Measurements from ENCODE around the gene DCAF11.

Gene DCAF11

DNA sequence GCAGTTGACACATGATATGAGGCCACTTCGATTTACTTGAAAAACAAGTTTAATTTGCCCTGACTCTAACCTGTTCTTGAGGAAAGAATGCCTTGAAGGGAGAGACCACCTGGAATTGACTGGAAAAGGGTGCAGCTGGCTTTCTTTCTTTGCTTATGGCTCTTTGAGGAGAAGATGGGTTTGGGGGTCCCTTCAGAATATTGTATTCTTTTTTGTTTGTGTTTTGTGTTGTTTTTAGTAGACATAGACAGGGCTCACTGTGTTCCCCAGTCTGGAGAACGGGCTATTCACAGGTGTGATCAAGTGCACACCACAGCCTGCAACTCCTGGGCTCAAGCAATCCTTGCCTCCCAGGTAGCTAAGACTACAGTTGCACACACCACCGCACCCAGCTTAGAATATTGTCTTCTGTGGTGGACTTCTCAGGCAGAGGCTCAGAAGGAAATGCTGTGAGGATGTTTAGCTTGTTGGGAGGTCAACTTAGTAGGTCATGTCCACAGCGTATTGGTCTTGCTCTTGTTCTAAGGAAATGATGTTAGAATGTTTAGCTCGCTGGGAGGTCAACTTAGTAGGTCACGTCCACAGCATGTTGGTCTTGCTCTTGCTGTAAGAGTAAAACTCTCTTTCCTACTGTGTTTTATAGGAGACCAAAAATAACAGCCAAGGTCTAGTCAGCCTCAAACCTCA lies 1.7 kb downstream of the DCAF11 start:
- FAIRE-seq = no peak

DNA sequence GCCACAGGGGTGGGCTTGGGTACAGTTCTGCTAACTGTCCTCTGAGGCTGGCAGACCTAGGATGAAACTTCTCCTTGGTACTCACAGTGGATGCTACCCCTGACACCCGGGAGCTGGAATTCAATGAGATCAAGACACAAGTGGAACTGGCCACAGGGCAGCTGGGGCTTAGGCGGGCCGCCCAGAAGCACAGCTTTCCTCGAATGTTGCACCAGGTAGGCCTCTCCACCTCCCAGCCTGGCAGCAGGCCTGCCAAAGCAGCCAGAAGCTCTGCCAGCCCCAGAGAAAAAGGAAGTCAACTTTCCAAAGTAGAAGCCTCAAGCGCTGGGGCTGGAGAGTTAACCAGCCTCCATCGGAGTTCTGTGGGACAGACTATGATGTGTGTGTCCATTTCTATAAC lies 2.6 kb downstream of the DCAF11 start:
- FAIRE-seq (no peak), DNase-seq (ENCODE audit: insufficient read length, low spot score) (no peak)
- TF ChIP-seq TAF1 (IDR thresholded peaks at IDR 0.05; ENCODE audit: low read depth, low read length) (no peak), POLR2A (IDR thresholded peaks at IDR 0.05; ENCODE audit: low read depth, low read length) (no peak), PAX5 (IDR thresholded peaks at IDR 0.05; ENCODE audit: insufficient read depth, low read length, severe bottlenecking) (no peak), POU2F2 (IDR thresholded peaks at IDR 0.05; ENCODE audit: low read depth, low read length) (no peak), SPI1 (IDR thresholded peaks at IDR 0.05; ENCODE audit: low read depth, low read length) (no peak), POLR2AphosphoS5 (IDR thresholded peaks at IDR 0.05; ENCODE audit: low read depth, low read length) (no peak)

More for the DNA sequence above, 1.7 kb downstream of the DCAF11 start:
- no peak for DNase-seq (ENCODE audit: insufficient read length, low spot score)
- TF ChIP-seq POU2F2 (IDR thresholded peaks at IDR 0.05; ENCODE audit: low read depth, low read length) = no peak
- no peak for TF ChIP-seq SPI1 (IDR thresholded peaks at IDR 0.05; ENCODE audit: low read depth, low read length)
- TF ChIP-seq TAF1 (IDR thresholded peaks at IDR 0.05; ENCODE audit: low read depth, low read length) = no peak
- TF ChIP-seq POLR2AphosphoS5 (IDR thresholded peaks at IDR 0.05; ENCODE audit: low read depth, low read length) = no peak
- TF ChIP-seq POLR2A (IDR thresholded peaks at IDR 0.05; ENCODE audit: low read depth, low read length) = no peak
- no peak for TF ChIP-seq PAX5 (IDR thresholded peaks at IDR 0.05; ENCODE audit: insufficient read depth, low read length, severe bottlenecking)

GRCh38 chr14:24119691-24120090 lies 5.1 kb downstream of the DCAF11 start:
- no peak for FAIRE-seq
- TF ChIP-seq SPI1 (IDR thresholded peaks at IDR 0.05; ENCODE audit: low read depth, low read length) = no peak

GRCh38 chr14:24121210-24121609 lies 6.6 kb downstream of the DCAF11 start:
- DNase-seq (ENCODE audit: insufficient read length, low spot score) = no peak
- TF ChIP-seq SPI1 (IDR thresholded peaks at IDR 0.05; ENCODE audit: low read depth, low read length) = no peak
- TF ChIP-seq PAX5 (IDR thresholded peaks at IDR 0.05; ENCODE audit: insufficient read depth, low read length, severe bottlenecking) = no peak
- TF ChIP-seq POLR2A (IDR thresholded peaks at IDR 0.05; ENCODE audit: low read depth, low read length) = no peak
- TF ChIP-seq TAF1 (IDR thresholded peaks at IDR 0.05; ENCODE audit: low read depth, low read length) = no peak
- no peak for FAIRE-seq

More at GRCh38 chr14:24119691-24120090, 5.1 kb downstream of the DCAF11 start:
- DNase-seq (ENCODE audit: insufficient read length, low spot score) = no peak

- FAIRE-seq = no peak
- no peak for DNase-seq (ENCODE audit: insufficient read length, low spot score)
- no peak for TF ChIP-seq SPI1 (IDR thresholded peaks at IDR 0.05; ENCODE audit: low read depth, low read length)
- no peak for TF ChIP-seq POU2F2 (IDR thresholded peaks at IDR 0.05; ENCODE audit: low read depth, low read length)
- no peak for TF ChIP-seq PAX5 (IDR thresholded peaks at IDR 0.05; ENCODE audit: insufficient read depth, low read length, severe bottlenecking)
- no peak for TF ChIP-seq POLR2AphosphoS5 (IDR thresholded peaks at IDR 0.05; ENCODE audit: low read depth, low read length)
- TF ChIP-seq TAF1 (IDR thresholded peaks at IDR 0.05; ENCODE audit: low read depth, low read length) = no peak
- no peak for TF ChIP-seq POLR2A (IDR thresholded peaks at IDR 0.05; ENCODE audit: low read depth, low read length)
These were observed 7.8 kb downstream of the DCAF11 start for GRCh38 chr14:24122416-24122815.

DNA sequence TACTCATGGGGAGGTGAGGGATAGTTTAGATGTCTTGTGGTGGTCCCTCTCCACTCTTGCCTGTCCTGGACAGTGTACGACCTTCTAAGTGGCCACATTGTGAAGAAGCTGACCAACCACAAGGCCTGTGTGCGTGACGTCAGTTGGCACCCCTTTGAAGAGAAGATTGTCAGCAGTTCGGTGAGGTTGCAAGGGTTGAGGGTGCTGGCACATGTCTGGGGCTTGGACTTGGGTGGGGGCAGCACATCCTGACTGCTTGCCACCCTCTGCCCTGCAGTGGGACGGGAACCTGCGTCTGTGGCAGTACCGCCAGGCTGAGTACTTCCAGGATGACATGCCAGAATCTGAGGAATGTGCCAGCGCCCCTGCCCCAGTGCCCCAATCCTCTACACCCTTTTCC lies 8.3 kb downstream of the DCAF11 start:
- DNase-seq (ENCODE audit: insufficient read length, low spot score) (no peak), FAIRE-seq (no peak)
- TF ChIP-seq TAF1 (IDR thresholded peaks at IDR 0.05; ENCODE audit: low read depth, low read length) = no peak
- no peak; the same call in 1 of the 2 replicates for TF ChIP-seq POLR2A (IDR thresholded peaks at IDR 0.05; ENCODE audit: low read depth, low read length)
- TF ChIP-seq POLR2AphosphoS5 (IDR thresholded peaks at IDR 0.05; ENCODE audit: low read depth, low read length) = no peak
- no peak for TF ChIP-seq PAX5 (IDR thresholded peaks at IDR 0.05; ENCODE audit: insufficient read depth, low read length, severe bottlenecking)
- TF ChIP-seq POU2F2 (IDR thresholded peaks at IDR 0.05; ENCODE audit: low read depth, low read length) = no peak

- TF ChIP-seq POU2F2 (IDR thresholded peaks at IDR 0.05; ENCODE audit: low read depth, low read length) (no peak), POLR2AphosphoS5 (IDR thresholded peaks at IDR 0.05; ENCODE audit: low read depth, low read length) (no peak; the same call in 1 of the 2 replicates), PAX5 (IDR thresholded peaks at IDR 0.05; ENCODE audit: insufficient read depth, low read length, severe bottlenecking) (no peak), POLR2A (IDR thresholded peaks at IDR 0.05; ENCODE audit: low read depth, low read length) (no peak; the same call in 1 of the 2 replicates), TAF1 (IDR thresholded peaks at IDR 0.05; ENCODE audit: low read depth, low read length) (no peak), SPI1 (IDR thresholded peaks at IDR 0.05; ENCODE audit: low read depth, low read length) (no peak)
- no peak for DNase-seq (ENCODE audit: insufficient read length, low spot score)
- no peak for FAIRE-seq
These were observed 9.1 kb downstream of the DCAF11 start for GRCh38 chr14:24123424-24124417.

DNA sequence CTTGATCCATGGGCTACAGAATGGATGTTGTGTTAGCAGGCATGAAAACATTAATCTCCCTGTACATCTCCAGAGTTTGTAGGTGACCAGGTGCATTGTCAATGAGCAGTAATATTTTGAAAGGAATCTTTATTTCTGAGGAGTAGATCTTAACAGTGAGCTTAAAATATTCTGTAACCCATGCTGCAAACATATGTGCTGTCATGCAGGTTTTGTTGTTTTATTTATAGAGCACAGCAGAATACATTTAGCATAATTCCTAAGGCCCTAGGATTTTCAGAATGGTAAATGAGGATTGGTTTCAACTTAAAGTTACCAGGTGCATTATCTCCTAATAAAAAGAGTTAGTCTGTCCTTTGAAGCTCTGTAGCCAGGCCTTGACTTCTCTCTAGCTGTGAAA lies 12.4 kb downstream of the DCAF11 start:
- no peak for TF ChIP-seq TAF1 (IDR thresholded peaks at IDR 0.05; ENCODE audit: low read depth, low read length)
- no peak for TF ChIP-seq POU2F2 (IDR thresholded peaks at IDR 0.05; ENCODE audit: low read depth, low read length)
- TF ChIP-seq POLR2A (IDR thresholded peaks at IDR 0.05; ENCODE audit: low read depth, low read length) = no peak
- TF ChIP-seq PAX5 (IDR thresholded peaks at IDR 0.05; ENCODE audit: insufficient read depth, low read length, severe bottlenecking) = no peak
- DNase-seq (ENCODE audit: insufficient read length, low spot score) = no peak
- FAIRE-seq = no peak

GRCh38 chr14:24127673-24128072 lies 13.1 kb downstream of the DCAF11 start:
- TF ChIP-seq POU2F2 (IDR thresholded peaks at IDR 0.05; ENCODE audit: low read depth, low read length) (no peak), PAX5 (IDR thresholded peaks at IDR 0.05; ENCODE audit: insufficient read depth, low read length, severe bottlenecking) (no peak), POLR2A (IDR thresholded peaks at IDR 0.05; ENCODE audit: low read depth, low read length) (no peak), TAF1 (IDR thresholded peaks at IDR 0.05; ENCODE audit: low read depth, low read length) (no peak), POLR2AphosphoS5 (IDR thresholded peaks at IDR 0.05; ENCODE audit: low read depth, low read length) (no peak), SPI1 (IDR thresholded peaks at IDR 0.05; ENCODE audit: low read depth, low read length) (no peak)
- DNase-seq (ENCODE audit: insufficient read length, low spot score) = no peak
- no peak for FAIRE-seq
